ENCODE measurements around the gene YTHDF2. TPM values are rescaled to one million over a fixed set of nuclear protein-coding genes. Genes with fewer than 3 reads are reported as not detected.

Gene YTHDF2
- polyA plus RNA-seq, 1 of the 3 experiments (the other 2 are of a cell fraction), result 45.2 TPM

DNA sequence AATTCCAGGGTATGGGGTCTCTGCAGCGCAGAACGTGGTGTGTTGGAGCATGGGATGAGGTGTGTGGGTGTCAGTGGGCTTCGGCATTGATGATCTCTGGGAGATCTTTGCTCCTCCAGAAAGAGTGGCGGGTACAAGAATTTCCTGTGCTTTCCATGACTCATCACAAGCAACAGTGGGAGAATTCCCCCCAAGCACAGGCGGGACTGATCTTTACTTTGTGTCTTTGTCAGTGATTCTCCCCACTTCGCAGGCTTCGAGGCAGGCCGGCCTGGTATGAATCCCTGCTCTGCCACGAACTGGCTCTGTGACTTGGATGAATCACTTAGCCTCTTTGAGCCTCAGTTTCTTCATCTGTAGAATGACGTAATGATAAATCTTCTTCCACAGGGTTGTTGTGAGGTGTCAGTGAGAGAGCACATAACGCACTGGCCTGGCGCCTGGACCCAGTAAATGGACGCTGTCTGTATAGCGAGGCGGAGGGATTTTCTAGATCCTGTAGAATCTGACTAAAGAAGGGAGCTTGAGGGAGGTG, 77.3 kb downstream of the YTHDF2 start:
- ChIA-PET CTCF (interaction anchor here (0.6 to 13.7 kb wide), 4 partner anchors 29 to 565 kb away, joined by 3 to 101 read pairs (median 4); no protein-coding TSS in a partner anchor), POLR2A (interaction anchor here (0.6 kb wide), 1 partner anchor 360 kb away, joined by 6 read pairs; no protein-coding TSS in a partner anchor)
- Histone ChIP-seq H3K27me3 (ENCODE audit: insufficient read depth) (peaks cover 16% of the 10 kb centered on the region), H3K79me2 (ENCODE audit: insufficient read depth) (no peaks in the 10 kb centered on the region), H4K20me1 (ENCODE audit: insufficient read depth) (no peaks in the 10 kb centered on the region), H3K9ac (no peak overlapping the region), H3K4me2 (no peak overlapping the region), H3K4me1 (ENCODE audit: control insufficient read depth in 1 of 2, insufficient read depth in 2 of 2, low read depth in 1 of 2, low read length in 1 of 2) (peaks cover 0 to 53% of the 10 kb centered on the region in 2 experiments; a peak in 1 of 4 replicates), H2AFZ (ENCODE audit: low read depth) (no peak overlapping the region), H3K4me3 (ENCODE audit: low read depth in 2 of 2, low read length in 1 of 2) (no peak overlapping the region), H3K36me3 (replicated peaks in 1 of 2; ENCODE audit: control insufficient read depth in 1 of 2, insufficient read depth in 2 of 2, low read length in 1 of 2) (no peaks in the 10 kb centered on the region), H3K9me3 (no peaks in the 10 kb centered on the region), H3K27ac (ENCODE audit: low read depth in 2 of 2, low read length in 1 of 2) (peak overlapping the region in 1 of 2 experiments; percentile 31; a peak in 1 of 4 replicates), H3K9me2 (no peaks in the 10 kb centered on the region), H3F3A (replicated peaks; ENCODE audit: insufficient read depth) (no peaks in the 10 kb centered on the region)
- no peak for DNase-seq
- 73% methylated on average over 15 of the region's 15 CpGs for WGBS (ENCODE audit: low lambda C conversion rate)
- no peak for TF ChIP-seq EP300 (IDR thresholded peaks at IDR 0.05; ENCODE audit: borderline replicate concordance in 1 of 2, low read depth in 1 of 2, low read length in 1 of 2)
- TF ChIP-seq, protein P1, sequence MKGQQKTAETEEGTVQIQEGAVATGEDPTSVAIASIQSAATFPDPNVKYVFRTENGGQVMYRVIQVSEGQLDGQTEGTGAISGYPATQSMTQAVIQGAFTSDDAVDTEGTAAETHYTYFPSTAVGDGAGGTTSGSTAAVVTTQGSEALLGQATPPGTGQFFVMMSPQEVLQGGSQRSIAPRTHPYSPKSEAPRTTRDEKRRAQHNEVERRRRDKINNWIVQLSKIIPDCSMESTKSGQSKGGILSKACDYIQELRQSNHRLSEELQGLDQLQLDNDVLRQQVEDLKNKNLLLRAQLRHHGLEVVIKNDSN (IDR thresholded peaks at IDR 0.05; ENCODE audit: borderline replicate concordance, low read depth), result no peak
- TF ChIP-seq FOSL2 (IDR thresholded peaks at IDR 0.05; ENCODE audit: borderline replicate concordance, low read depth), result no peak
- TF ChIP-seq SMC3 (IDR thresholded peaks at IDR 0.05; ENCODE audit: low read depth, low read length), result no peak

DNA sequence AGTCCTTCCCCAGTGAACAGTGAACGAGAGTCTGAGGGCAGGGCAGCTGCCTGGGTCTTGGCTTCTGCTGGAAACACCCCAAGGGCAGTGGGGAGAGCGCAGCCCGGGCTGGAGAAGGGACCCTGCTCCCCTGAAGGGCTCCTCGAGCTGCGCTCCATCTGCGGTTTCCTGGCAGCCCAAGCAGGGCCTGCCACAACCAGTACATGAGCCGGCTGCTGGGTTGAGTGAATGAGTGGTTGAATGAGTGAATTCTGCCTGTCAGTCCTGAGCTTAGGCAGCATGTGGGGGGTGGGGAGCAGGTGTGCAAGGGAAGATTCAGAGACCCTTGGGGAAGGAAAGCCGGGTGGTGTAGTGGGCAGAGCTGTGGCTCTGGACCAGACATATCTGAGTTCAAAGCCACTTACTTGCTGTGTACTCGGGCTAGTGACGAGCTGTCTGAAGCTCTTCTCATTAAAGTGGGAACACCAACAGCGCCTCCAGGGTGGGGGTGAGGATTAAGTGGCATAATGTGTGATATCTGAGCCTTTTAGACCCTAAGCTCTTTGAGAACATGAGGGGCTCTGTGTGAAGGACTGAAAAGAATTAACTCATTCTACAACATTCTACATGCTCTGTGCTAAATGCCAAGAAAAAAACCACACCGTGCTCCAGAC, 78.9 kb downstream of the YTHDF2 start:
- 77% methylated on average over 6 of the region's 12 CpGs for WGBS (ENCODE audit: low lambda C conversion rate)
- CTCF ChIA-PET, result interaction anchor here (1.1 to 13.7 kb wide), 7 partner anchors 16 to 218 kb away, joined by 3 to 101 read pairs (median 5); no protein-coding TSS in a partner anchor
- TF ChIP-seq TCF12 (IDR thresholded peaks at IDR 0.05) (no peak), TAF1 (IDR thresholded peaks at IDR 0.05; ENCODE audit: borderline replicate concordance, low read depth, low read length) (no peak), GATA2 (CRISPR knock-in tag; IDR thresholded peaks at IDR 0.05) (0 out of 2 replicates have a peak, but pooled peaks have one; percentile 15)

DNA sequence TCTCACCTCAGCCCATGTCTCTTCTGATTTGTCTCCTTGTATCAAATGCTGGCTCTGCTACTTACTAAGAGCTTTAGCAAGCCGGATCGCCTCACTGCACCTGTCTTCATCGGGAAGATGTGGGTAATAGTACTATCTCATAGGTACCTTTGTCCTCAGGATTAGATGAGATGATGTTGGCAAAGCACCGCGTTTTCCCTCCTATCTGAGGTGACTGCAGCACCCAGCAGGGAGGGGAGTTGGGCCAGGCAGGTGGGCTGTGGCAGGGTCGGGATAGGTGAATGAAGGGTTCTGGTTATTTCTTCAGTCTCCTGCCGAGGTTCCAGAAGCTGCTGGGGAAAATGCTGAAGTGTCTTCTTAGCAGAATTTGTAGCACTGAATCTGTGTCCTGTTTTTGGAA, 80.4 kb downstream of the YTHDF2 start:
- Histone ChIP-seq H2AFZ (ENCODE audit: low read depth) (no peak overlapping the region), H3K4me3 (ENCODE audit: low read depth in 2 of 2, low read length in 1 of 2) (no peak overlapping the region), H3F3A (replicated peaks; ENCODE audit: insufficient read depth) (no peaks in the 10 kb centered on the region), H3K9ac (no peak overlapping the region), H3K9me3 (no peaks in the 10 kb centered on the region), H3K4me1 (ENCODE audit: control insufficient read depth in 1 of 2, insufficient read depth in 2 of 2, low read depth in 1 of 2, low read length in 1 of 2) (peaks cover 0 to 54% of the 10 kb centered on the region in 2 experiments; a peak in 1 of 4 replicates), H3K27me3 (ENCODE audit: insufficient read depth) (no peaks in the 10 kb centered on the region; the same call in none of the 2 replicates), H3K79me2 (ENCODE audit: insufficient read depth) (no peaks in the 10 kb centered on the region), H3K36me3 (replicated peaks in 1 of 2; ENCODE audit: control insufficient read depth in 1 of 2, insufficient read depth in 2 of 2, low read length in 1 of 2) (no peaks in the 10 kb centered on the region), H3K27ac (ENCODE audit: low read depth in 2 of 2, low read length in 1 of 2) (no peak overlapping the region), H3K9me2 (no peaks in the 10 kb centered on the region), H3K4me2 (no peak overlapping the region), H4K20me1 (ENCODE audit: insufficient read depth) (no peaks in the 10 kb centered on the region)
- no peak for DNase-seq
- CTCF ChIA-PET, result interaction anchor here (1.0 to 13.7 kb wide), 4 partner anchors 20 to 60 kb away, joined by 5 to 101 read pairs (median 8); no protein-coding TSS in a partner anchor
- WGBS (ENCODE audit: low lambda C conversion rate), result 70% methylated on average over 7 of the region's 7 CpGs
- POLR2A ChIA-PET, result no interaction called here
- TF ChIP-seq MXI1 (IDR thresholded peaks at IDR 0.05; ENCODE audit: low read depth, low read length) (no peak), TCF12 (IDR thresholded peaks at IDR 0.05) (no peak), TAF1 (IDR thresholded peaks at IDR 0.05; ENCODE audit: borderline replicate concordance, low read depth, low read length) (no peak), EP300 (IDR thresholded peaks at IDR 0.05; ENCODE audit: borderline replicate concordance in 1 of 2, low read depth in 1 of 2, low read length in 1 of 2) (no peak), GABPA (IDR thresholded peaks at IDR 0.05; ENCODE audit: low read depth) (no peak), GATA2 (CRISPR knock-in tag; IDR thresholded peaks at IDR 0.05) (no peak), FOXJ3 (CRISPR knock-in tag; IDR thresholded peaks at IDR 0.05) (no peak), NRF1 (IDR thresholded peaks at IDR 0.05; ENCODE audit: low read depth, low read length) (no peak), POLR2AphosphoS5 (IDR thresholded peaks at IDR 0.05; ENCODE audit: low read depth, low read length) (no peak), SMC3 (IDR thresholded peaks at IDR 0.05; ENCODE audit: low read depth, low read length) (no peak), RAD21 (IDR thresholded peaks at IDR 0.05; ENCODE audit: low read length) (no peak)
- TF ChIP-seq, protein P1 (IDR thresholded peaks at IDR 0.05; ENCODE audit: borderline replicate concordance, low read depth), result no peak
- TF ChIP-seq, protein P2, sequence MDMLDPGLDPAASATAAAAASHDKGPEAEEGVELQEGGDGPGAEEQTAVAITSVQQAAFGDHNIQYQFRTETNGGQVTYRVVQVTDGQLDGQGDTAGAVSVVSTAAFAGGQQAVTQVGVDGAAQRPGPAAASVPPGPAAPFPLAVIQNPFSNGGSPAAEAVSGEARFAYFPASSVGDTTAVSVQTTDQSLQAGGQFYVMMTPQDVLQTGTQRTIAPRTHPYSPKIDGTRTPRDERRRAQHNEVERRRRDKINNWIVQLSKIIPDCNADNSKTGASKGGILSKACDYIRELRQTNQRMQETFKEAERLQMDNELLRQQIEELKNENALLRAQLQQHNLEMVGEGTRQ (IDR thresholded peaks at IDR 0.05; ENCODE audit: borderline replicate concordance, low read depth, low read length), result no peak
- TF ChIP-seq, protein P3, sequence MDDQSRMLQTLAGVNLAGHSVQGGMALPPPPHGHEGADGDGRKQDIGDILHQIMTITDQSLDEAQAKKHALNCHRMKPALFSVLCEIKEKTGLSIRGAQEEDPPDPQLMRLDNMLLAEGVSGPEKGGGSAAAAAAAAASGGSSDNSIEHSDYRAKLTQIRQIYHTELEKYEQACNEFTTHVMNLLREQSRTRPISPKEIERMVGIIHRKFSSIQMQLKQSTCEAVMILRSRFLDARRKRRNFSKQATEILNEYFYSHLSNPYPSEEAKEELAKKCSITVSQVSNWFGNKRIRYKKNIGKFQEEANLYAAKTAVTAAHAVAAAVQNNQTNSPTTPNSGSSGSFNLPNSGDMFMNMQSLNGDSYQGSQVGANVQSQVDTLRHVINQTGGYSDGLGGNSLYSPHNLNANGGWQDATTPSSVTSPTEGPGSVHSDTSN (IDR thresholded peaks at IDR 0.05), result no peak

More for the DNA sequence above, 78.9 kb downstream of the YTHDF2 start:
- Histone ChIP-seq H3K9me2 (no peaks in the 10 kb centered on the region), H3K9ac (no peak overlapping the region), H4K20me1 (ENCODE audit: insufficient read depth) (no peaks in the 10 kb centered on the region), H3K79me2 (ENCODE audit: insufficient read depth) (no peaks in the 10 kb centered on the region), H2AFZ (ENCODE audit: low read depth) (no peak overlapping the region), H3K27me3 (ENCODE audit: insufficient read depth) (peaks cover 10% of the 10 kb centered on the region), H3K4me1 (ENCODE audit: control insufficient read depth in 1 of 2, insufficient read depth in 2 of 2, low read depth in 1 of 2, low read length in 1 of 2) (peaks cover 0 to 53% of the 10 kb centered on the region in 2 experiments; a peak in 1 of 4 replicates), H3K27ac (ENCODE audit: low read depth in 2 of 2, low read length in 1 of 2) (peak overlapping the region in 1 of 2 experiments; percentile 64; a peak in 1 of 4 replicates), H3K4me2 (no peak overlapping the region), H3F3A (replicated peaks; ENCODE audit: insufficient read depth) (no peaks in the 10 kb centered on the region), H3K4me3 (ENCODE audit: low read depth in 2 of 2, low read length in 1 of 2) (no peak overlapping the region), H3K9me3 (no peaks in the 10 kb centered on the region), H3K36me3 (replicated peaks in 1 of 2; ENCODE audit: control insufficient read depth in 1 of 2, insufficient read depth in 2 of 2, low read length in 1 of 2) (no peaks in the 10 kb centered on the region)
- DNase-seq, result peak; percentile 47
- POLR2A ChIA-PET, result interaction anchor here (0.7 to 1.3 kb wide), 3 partner anchors 30 to 167 kb away, joined by 3 read pairs; partner anchors contain the start of gene RNU11

Measured in SK-N-SH (cell line).